GM12892 (cell line): ENCODE results near the gene SUGCT.

ENCODE experiments used
- POLR2A ChIP-seq: IDR thresholded peaks from 2 replicates; pipeline ENCODE4 v1.6.1; 2011; ENCODE audit warnings: low read depth, low read length, control low read depth
- POLR2AphosphoS5 ChIP-seq: IDR thresholded peaks from 2 replicates; pipeline ENCODE4 v1.6.1; 2011; ENCODE audit warnings: low read depth, low read length, control low read depth

- TF ChIP-seq POLR2A (no peak), POLR2AphosphoS5 (no peak)
These were observed 523.9 kb downstream of the SUGCT start for GRCh38 chr7:40658729-40659128.
